HG02970 (cell line): Measurements from ENCODE around the gene CD37.

Source experiments
- ATAC-seq: cut with Tn5 transposase; IDR thresholded peaks from one replicate; pipeline ENCODE4 v1.9.1; 2021; ENCODE audit warnings: mild to moderate bottlenecking, moderate library complexity, moderate number of reproducible peaks; ENCODE audit not compliant: unreplicated experiment, low FRiP score

CD37 gene

GRCh38 chr19:49343123-49343522 lies 7.9 kb downstream of the CD37 start:
- no peak for ATAC-seq

GRCh38 chr19:49344505-49345423 lies 9.6 kb downstream of the CD37 start:
- no peak for ATAC-seq

GRCh38 chr19:49347191-49347590 lies 12.0 kb downstream of the CD37 start:
- ATAC-seq, result no peak

GRCh38 chr19:49347835-49348234 lies 12.6 kb downstream of the CD37 start:
- no peak for ATAC-seq

- no peak for ATAC-seq
Measured at GRCh38 chr19:49348305-49349189, 13.3 kb downstream of the CD37 start.

- no peak for ATAC-seq
Measured at GRCh38 chr19:49349567-49349966, 14.4 kb downstream of the CD37 start.

GRCh38 chr19:49355909-49356353 lies 20.7 kb downstream of the CD37 start:
- no peak for ATAC-seq

- no peak for ATAC-seq
Measured at GRCh38 chr19:49356382-49356781, 21.2 kb downstream of the CD37 start.

- ATAC-seq, result no peak
Measured at GRCh38 chr19:49357186-49357585, 22.0 kb downstream of the CD37 start.

GRCh38 chr19:49359851-49360820 lies 24.9 kb downstream of the CD37 start:
- ATAC-seq, result no peak

- no peak for ATAC-seq
Measured at GRCh38 chr19:49361438-49362047, 26.3 kb downstream of the CD37 start.

GRCh38 chr19:49362048-49362928 lies 27.1 kb downstream of the CD37 start, which contains the start of gene TEAD2:
TEAD2 (minus strand) TSS chr19:49362416; CDS start chr19:49360075, 2,341 bp downstream.
- no peak for ATAC-seq

- no peak for ATAC-seq
Measured at GRCh38 chr19:49362929-49363267, 27.7 kb downstream of the CD37 start.

GRCh38 chr19:49363268-49364082 lies 28.3 kb downstream of the CD37 start, which contains the start of gene DKKL1:
DKKL1 (plus strand) TSS chr19:49363877; CDS start chr19:49363999, 122 bp downstream.
- ATAC-seq, result peak; percentile 73

GRCh38 chr19:49364083-49364737 lies 29.0 kb downstream of the CD37 start:
- ATAC-seq, result no peak

GRCh38 chr19:49366110-49366509 lies 30.9 kb downstream of the CD37 start:
- no peak for ATAC-seq

GRCh38 chr19:49368711-49369358 lies 33.6 kb downstream of the CD37 start:
- no peak for ATAC-seq
